ENCODE measurements around the gene TRPM5. TPM values are rescaled to one million over a fixed set of nuclear protein-coding genes. Genes with fewer than 3 reads are reported as not detected.

Gene TRPM5
- total RNA-seq, 1 donor from 2014 or later = not detected

GRCh38 chr11:2409611-2410468 is 34.5 kb downstream of the TRPM5 start:
- no peak overlapping the region for H3K4me2 ChIP-seq (ENCODE audit: low read length)
- H3K36me3 Mint-ChIP-seq (ENCODE audit: low read depth, unreplicated experiment) = no peaks in the 10 kb centered on the region

GRCh38 chr11:2409126-2409525 is 35.2 kb downstream of the TRPM5 start:
- Histone ChIP-seq H3K27ac (ENCODE audit: low read depth, low read length) (no peak overlapping the region), H3K36me3 (ENCODE audit: insufficient read depth, low read length) (no peaks in the 10 kb centered on the region), H3K79me2 (ENCODE audit: insufficient read depth, low read length) (no peaks in the 10 kb centered on the region), H4K20me1 (ENCODE audit: insufficient read depth, low read length) (no peaks in the 10 kb centered on the region), H2AFZ (ENCODE audit: low read depth, low read length) (no peak overlapping the region), H3K27me3 (ENCODE audit: insufficient read depth, low read length) (peaks cover 3% of the 10 kb centered on the region), H3K9ac (ENCODE audit: low read length) (no peak overlapping the region), H3K4me2 (ENCODE audit: low read length) (no peak overlapping the region), H3K4me1 (ENCODE audit: insufficient read depth, low read length) (no peaks in the 10 kb centered on the region), H3K9me3 (ENCODE audit: insufficient read depth, low read depth, low read length) (no peaks in the 10 kb centered on the region), H3K4me3 (ENCODE audit: insufficient read depth, low read depth, low read length) (no peak overlapping the region)
- H3K4me1 Mint-ChIP-seq (ENCODE audit: low read depth, unreplicated experiment) = no peaks in the 10 kb centered on the region
- H3K27ac Mint-ChIP-seq (ENCODE audit: unreplicated experiment) = no peak overlapping the region
- H3K27me3 Mint-ChIP-seq (ENCODE audit: low read depth, unreplicated experiment) = peaks cover 6% of the 10 kb centered on the region
- no peak overlapping the region for H3K4me3 Mint-ChIP-seq (ENCODE audit: unreplicated experiment)
- H3K36me3 Mint-ChIP-seq (ENCODE audit: low read depth, unreplicated experiment) = no peaks in the 10 kb centered on the region
- H3K9me3 Mint-ChIP-seq (ENCODE audit: unreplicated experiment) = no peaks in the 10 kb centered on the region
- no peak for DNase-seq (ENCODE audit: low read depth)
- TF ChIP-seq CTCF (IDR thresholded peaks at IDR 0.05; ENCODE audit: insufficient read depth, low read depth, low read length) = no peak
- no peak for TF ChIP-seq EZH2 (IDR thresholded peaks at IDR 0.05; ENCODE audit: insufficient read depth, low read length)
- no peak for FAIRE-seq

More at GRCh38 chr11:2409611-2410468, 34.5 kb downstream of the TRPM5 start:
- FAIRE-seq = no peak
- Histone ChIP-seq H3K9me3 (ENCODE audit: insufficient read depth, low read depth, low read length) (no peaks in the 10 kb centered on the region), H3K27ac (ENCODE audit: low read depth, low read length) (no peak overlapping the region), H3K36me3 (ENCODE audit: insufficient read depth, low read length) (no peaks in the 10 kb centered on the region), H3K79me2 (ENCODE audit: insufficient read depth, low read length) (no peaks in the 10 kb centered on the region), H3K4me3 (ENCODE audit: insufficient read depth, low read depth, low read length) (no peak overlapping the region), H3K9ac (ENCODE audit: low read length) (no peak overlapping the region), H3K4me1 (ENCODE audit: insufficient read depth, low read length) (no peaks in the 10 kb centered on the region), H2AFZ (ENCODE audit: low read depth, low read length) (no peak overlapping the region), H4K20me1 (ENCODE audit: insufficient read depth, low read length) (no peaks in the 10 kb centered on the region), H3K27me3 (ENCODE audit: insufficient read depth, low read length) (peaks cover 3% of the 10 kb centered on the region)
- TF ChIP-seq EZH2 (IDR thresholded peaks at IDR 0.05; ENCODE audit: insufficient read depth, low read length) (no peak), CTCF (IDR thresholded peaks at IDR 0.05; ENCODE audit: insufficient read depth, low read depth, low read length) (no peak)
- H3K9me3 Mint-ChIP-seq (ENCODE audit: unreplicated experiment) = no peaks in the 10 kb centered on the region
- no peak overlapping the region for H3K27ac Mint-ChIP-seq (ENCODE audit: unreplicated experiment)
- H3K4me1 Mint-ChIP-seq (ENCODE audit: low read depth, unreplicated experiment) = no peaks in the 10 kb centered on the region
- no peak overlapping the region for H3K4me3 Mint-ChIP-seq (ENCODE audit: unreplicated experiment)
- DNase-seq (ENCODE audit: low read depth) = no peak
- H3K27me3 Mint-ChIP-seq (ENCODE audit: low read depth, unreplicated experiment) = peaks cover 6% of the 10 kb centered on the region

GRCh38 chr11:2408671-2409070 is 35.6 kb downstream of the TRPM5 start:
- no peaks in the 10 kb centered on the region for H3K36me3 ChIP-seq (ENCODE audit: insufficient read depth, low read length)
- H3K27ac ChIP-seq (ENCODE audit: low read depth, low read length) = no peak overlapping the region
- no peak overlapping the region for H3K4me3 Mint-ChIP-seq (ENCODE audit: unreplicated experiment)
- H3K9me3 Mint-ChIP-seq (ENCODE audit: unreplicated experiment) = no peaks in the 10 kb centered on the region
- FAIRE-seq = no peak
- no peak overlapping the region for H2AFZ ChIP-seq (ENCODE audit: low read depth, low read length)
- H3K36me3 Mint-ChIP-seq (ENCODE audit: low read depth, unreplicated experiment) = no peaks in the 10 kb centered on the region
- H3K27me3 ChIP-seq (ENCODE audit: insufficient read depth, low read length) = peaks cover 3% of the 10 kb centered on the region
- peaks cover 3% of the 10 kb centered on the region for H4K20me1 ChIP-seq (ENCODE audit: insufficient read depth, low read length)
- H3K79me2 ChIP-seq (ENCODE audit: insufficient read depth, low read length) = no peaks in the 10 kb centered on the region
- no peak overlapping the region for H3K4me2 ChIP-seq (ENCODE audit: low read length)
- no peak overlapping the region for H3K4me3 ChIP-seq (ENCODE audit: insufficient read depth, low read depth, low read length)
- peaks cover 6% of the 10 kb centered on the region for H3K27me3 Mint-ChIP-seq (ENCODE audit: low read depth, unreplicated experiment)
- H3K9ac ChIP-seq (ENCODE audit: low read length) = no peak overlapping the region
- H3K9me3 ChIP-seq (ENCODE audit: insufficient read depth, low read depth, low read length) = no peaks in the 10 kb centered on the region
- no peak for DNase-seq (ENCODE audit: low read depth)
- TF ChIP-seq EZH2 (IDR thresholded peaks at IDR 0.05; ENCODE audit: insufficient read depth, low read length) (no peak), CTCF (IDR thresholded peaks at IDR 0.05; ENCODE audit: insufficient read depth, low read depth, low read length) (no peak)
- H3K27ac Mint-ChIP-seq (ENCODE audit: unreplicated experiment) = no peak overlapping the region
- no peaks in the 10 kb centered on the region for H3K4me1 ChIP-seq (ENCODE audit: insufficient read depth, low read length)
- no peaks in the 10 kb centered on the region for H3K4me1 Mint-ChIP-seq (ENCODE audit: low read depth, unreplicated experiment)

Data from astrocyte (in vitro differentiated cells and primary cell).